Fibroblast of lung (primary cell): Measurements from ENCODE around the gene BARX2. TPM values are rescaled to one million over a fixed set of nuclear protein-coding genes. Genes with fewer than 3 reads are reported as not detected.
"Not testable (repeated sequence)": the region's sequence is repeated elsewhere in the genome, so short reads cannot be mapped to it uniquely, and the experiment has no call there.

Experiments
- DNase-seq, 2 donors: peaks; one replicate each; pipeline versions ENCODE4 v3.0.0 to v3.0.0-alpha.2; 2010; ENCODE audit warnings: low read depth in 2 of 2
- H2AFZ ChIP-seq: 2 replicates; pipeline ENCODE4 v1.5.1; 2012; ENCODE audit warnings: low read length, control low read depth, inconsistent platforms
- H3K27ac ChIP-seq: 2 replicates; pipeline ENCODE4 v1.5.1; 2011; ENCODE audit warnings: low read length, control low read depth; ENCODE audit not compliant: insufficient read depth
- H3K27me3 ChIP-seq: 2 replicates; pipeline ENCODE4 v1.5.1; 2011; ENCODE audit warnings: mild to moderate bottlenecking, low read length; ENCODE audit not compliant: control insufficient read depth, insufficient read depth
- H3K36me3 ChIP-seq: 2 replicates; pipeline ENCODE4 v1.5.1; 2011; ENCODE audit warnings: low read length; ENCODE audit not compliant: control insufficient read depth, insufficient read depth
- H3K4me1 ChIP-seq: 2 replicates; pipeline ENCODE4 v1.5.1; 2011; ENCODE audit warnings: low read length; ENCODE audit not compliant: control insufficient read depth, insufficient read depth; ENCODE audit errors: extremely low read depth
- H3K4me2 ChIP-seq: 2 replicates; pipeline ENCODE4 v1.5.1; 2011; ENCODE audit warnings: low read length, control low read depth; ENCODE audit not compliant: insufficient read depth; ENCODE audit errors: extremely low read depth
- H3K4me3 ChIP-seq, 4 experiments: fragments of 200-600 bp in 1 of 4; sonication (generic) in 1 of 4; replicated peaks in 1 of 4; 2 replicates each; pipeline ENCODE4 v1.5.1; 2011 to 2016; ENCODE audit warnings: low read length in 4 of 4, low read depth in 3 of 4, mild to moderate bottlenecking in 3 of 4, control low read depth in 2 of 4, inconsistent platforms in 1 of 4, mixed read lengths in 1 of 4; ENCODE audit not compliant: insufficient read depth in 1 of 4; ENCODE audit errors: control extremely low read depth in 1 of 4
- H3K79me2 ChIP-seq: 2 replicates; pipeline ENCODE4 v1.5.1; 2012; ENCODE audit warnings: mild to moderate bottlenecking, low read length, inconsistent platforms; ENCODE audit not compliant: control insufficient read depth, insufficient read depth
- H3K9ac ChIP-seq: 2 replicates; pipeline ENCODE4 v1.5.1; 2011; ENCODE audit warnings: mild to moderate bottlenecking, low read length, control low read depth; ENCODE audit not compliant: insufficient read depth
- H3K9me3 ChIP-seq: 2 replicates; pipeline ENCODE4 v1.5.1; 2012; ENCODE audit warnings: low read depth, low read length; ENCODE audit not compliant: control insufficient read depth, insufficient read depth
- H4K20me1 ChIP-seq: 2 replicates; pipeline ENCODE4 v1.5.1; 2011; ENCODE audit warnings: low read length; ENCODE audit not compliant: control insufficient read depth, insufficient read depth; ENCODE audit errors: extremely low read depth
- CTCF ChIP-seq, 2 donors: IDR thresholded peaks in 1 of 2; conservative IDR thresholded peaks in 1 of 2; 1 replicate in 1 of 2; 2 replicates in 1 of 2; pipeline ENCODE4 v1.5.1; 2011 to 2012; ENCODE audit warnings: low read length in 2 of 2, control low read depth in 1 of 2, inconsistent platforms in 1 of 2, low read depth in 1 of 2, mild to moderate bottlenecking in 1 of 2
- EZH2 ChIP-seq: IDR thresholded peaks from 2 replicates; pipeline ENCODE4 v1.5.1; 2012; ENCODE audit warnings: low read length, control low read depth, mild to moderate bottlenecking; ENCODE audit errors: missing control alignments
- polyA minus RNA-seq: library from RNA; depleted of rRNA, polyadenylated mRNA; stranded (reverse); fragments of >200 nt; gene quantifications from 2 replicates; pipeline ENCODE4 v1.2.3, GENCODE V29; 2011; ENCODE audit warnings: low replicate concordance
- polyA plus RNA-seq, 2 donors: library from polyadenylated mRNA; depleted of rRNA in 1 of 2; stranded (reverse) in 1 of 2; unstranded in 1 of 2; fragments of >200 nt; gene quantifications; 2 replicates each; pipeline ENCODE4 v1.2.1, GENCODE V29; 2011 to 2012; ENCODE audit warnings: missing spikeins in 1 of 2
- total RNA-seq: library from RNA; depleted of rRNA; stranded (reverse); fragments of >200 nt; gene quantifications from 2 replicates; pipeline ENCODE4 v1.2.1, GENCODE V29; 2014

The BARX2 gene
- total RNA-seq (not detected in 2 replicates), polyA plus RNA-seq (not detected in 2 replicates), polyA minus RNA-seq (not detected in 2 replicates)
- not detected in 2 replicates for polyA plus RNA-seq (2012)

GRCh38 chr11:129375751-129376657 is at the start of gene BARX2:
TSS of gene BARX2 (plus strand) at chr11:129375848. CDS start at chr11:129376036, 188 bp downstream.
- H3K9me3 ChIP-seq, result no peaks in the 10 kb centered on the region
- no peaks in the 10 kb centered on the region for H3K4me1 ChIP-seq
- no peaks in the 10 kb centered on the region for H3K36me3 ChIP-seq
- peak within 1 kb of the TSS in 2 of 4 experiments; percentile 10 to 22 for H3K4me3 ChIP-seq
- no peaks in the 10 kb centered on the region for H3K79me2 ChIP-seq
- DNase-seq, result peak; percentile 66 to 71
- no peak within 1 kb of the TSS for H2AFZ ChIP-seq
- TF ChIP-seq CTCF (conservative IDR thresholded peaks at IDR 0.05 in 1 of 2, IDR thresholded peaks at IDR 0.05 in 1 of 2; ENCODE audit: low read depth in 1 of 2, low read length in 2 of 2) (peak; percentile 50 to 70), EZH2 (peak; percentile 89)
- no peak within 1 kb of the TSS for H3K27ac ChIP-seq
- no peak within 1 kb of the TSS for H3K9ac ChIP-seq
- peaks cover 55% of the 10 kb centered on the region for H3K27me3 ChIP-seq
- peak within 1 kb of the TSS; percentile 13 for H3K4me2 ChIP-seq
- H4K20me1 ChIP-seq, result no peaks in the 10 kb centered on the region

- Histone ChIP-seq H4K20me1 (no peaks in the 10 kb centered on the region), H3K9me3 (no peaks in the 10 kb centered on the region), H3K4me2 (no peak overlapping the region), H3K36me3 (no peaks in the 10 kb centered on the region), H3K79me2 (no peaks in the 10 kb centered on the region), H3K4me3 (no peak overlapping the region), H3K4me1 (peaks cover 7% of the 10 kb centered on the region), H2AFZ (no peak overlapping the region), H3K27ac (no peak overlapping the region), H3K9ac (no peak overlapping the region), H3K27me3 (no peaks in the 10 kb centered on the region)
- no peak for DNase-seq
- TF ChIP-seq EZH2 (no peak), CTCF (conservative IDR thresholded peaks at IDR 0.05 in 1 of 2, IDR thresholded peaks at IDR 0.05 in 1 of 2; ENCODE audit: low read depth in 1 of 2, low read length in 2 of 2) (no peak)
Observed at GRCh38 chr11:129326921-129327320, 48.7 kb upstream of the BARX2 start.

- not testable (repeated sequence) for H3K79me2 ChIP-seq, H3K4me2 ChIP-seq, H4K20me1 ChIP-seq, H3K27ac ChIP-seq, H3K27me3 ChIP-seq, H3K36me3 ChIP-seq, H3K9me3 ChIP-seq, H3K9ac ChIP-seq, H3K4me3 ChIP-seq, H3K4me1 ChIP-seq, DNase-seq, H2AFZ ChIP-seq
Observed at GRCh38 chr11:129327708-129328107, 47.9 kb upstream of the BARX2 start.
